NCI-H2196 (cell line): ENCODE results near the gene NKIRAS1.
"Not testable (repeated sequence)": the region's sequence is repeated elsewhere in the genome, so short reads cannot be mapped to it uniquely, and the experiment has no call there.

Experiments used
- DNase-seq: peaks from one replicate; lab custom pipeline; 2025; ENCODE audit not compliant: unreplicated experiment; lab: John Stamatoyannopoulos, UW

The NKIRAS1 gene

DNA sequence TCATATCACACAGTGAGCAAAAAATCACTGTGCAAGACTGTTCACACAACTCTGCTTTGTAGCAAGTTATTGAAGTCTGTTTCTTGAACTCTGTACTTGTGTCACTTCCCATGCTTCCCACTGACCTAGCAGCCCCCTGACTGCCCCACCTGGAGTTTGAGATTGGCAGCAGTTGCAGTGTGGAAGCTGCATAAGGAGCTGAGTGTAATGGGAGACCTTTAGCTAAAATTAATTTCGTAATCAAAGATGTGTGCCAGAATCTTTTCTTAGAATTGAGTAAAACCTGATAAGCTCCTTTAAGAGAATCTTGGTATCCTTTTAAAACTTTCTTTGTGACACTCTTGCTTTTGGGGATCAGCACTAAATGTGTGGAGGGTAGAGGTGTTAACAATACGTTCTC is 42.8 kb downstream of the NKIRAS1 start:
- no peak for DNase-seq

DNA sequence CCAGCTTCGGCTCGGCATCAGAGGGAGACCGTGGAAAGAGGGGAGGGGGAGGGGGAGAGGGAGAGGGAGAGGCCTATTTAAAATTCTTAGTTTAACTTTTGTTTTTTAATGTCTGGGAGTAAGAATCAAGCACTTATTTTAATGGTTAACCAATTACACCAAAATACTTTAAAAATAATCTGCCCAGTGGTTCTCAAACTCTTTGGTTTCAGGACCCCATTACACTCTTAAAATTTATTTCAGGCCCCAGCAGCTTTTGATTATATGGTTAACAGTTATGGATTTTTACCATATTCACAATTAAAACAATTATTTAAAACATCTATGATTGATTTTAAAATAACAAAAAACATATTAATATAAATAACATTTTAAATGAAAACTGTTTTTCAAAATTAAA is 44.5 kb downstream of the NKIRAS1 start:
- DNase-seq = no peak

DNA sequence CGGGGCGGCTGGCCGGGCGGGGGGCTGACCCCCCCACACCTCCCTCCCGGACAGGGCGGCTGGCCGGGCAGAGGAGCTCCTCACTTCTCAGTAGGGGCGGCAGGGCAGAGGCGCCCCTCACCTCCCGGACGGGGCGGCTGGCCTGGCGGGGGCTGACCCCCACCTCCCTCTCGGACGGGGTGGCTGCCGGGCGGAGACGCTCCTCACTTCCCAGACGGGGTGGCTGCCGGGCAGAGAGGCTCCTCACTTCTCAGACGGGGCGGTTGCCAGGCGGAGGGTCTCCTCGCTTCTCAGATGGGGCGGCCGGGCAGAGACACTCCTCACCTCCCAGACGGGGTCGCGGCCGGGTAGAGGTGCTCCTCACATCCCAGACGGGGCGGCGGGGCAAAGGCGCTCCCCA is 45.4 kb downstream of the NKIRAS1 start:
- not testable (repeated sequence) for DNase-seq

DNA sequence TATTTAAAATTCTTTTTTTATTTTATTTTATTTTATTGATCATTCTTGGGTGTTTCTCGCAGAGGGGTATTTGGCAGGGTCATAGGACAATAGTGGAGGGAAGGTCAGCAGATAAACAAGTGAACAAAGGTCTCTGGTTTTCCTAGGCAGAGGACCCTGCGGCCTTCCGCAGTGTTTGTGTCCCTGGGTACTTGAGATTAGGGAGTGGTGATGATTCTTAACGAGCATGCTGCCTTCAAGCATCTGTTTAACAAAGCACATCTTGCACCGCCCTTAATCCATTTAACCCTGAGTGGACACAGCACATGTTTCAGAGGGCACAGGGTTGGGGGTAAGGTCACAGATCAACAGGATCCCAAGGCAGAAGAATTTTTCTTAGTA is 46.1 kb downstream of the NKIRAS1 start:
- not testable (repeated sequence) for DNase-seq

DNA sequence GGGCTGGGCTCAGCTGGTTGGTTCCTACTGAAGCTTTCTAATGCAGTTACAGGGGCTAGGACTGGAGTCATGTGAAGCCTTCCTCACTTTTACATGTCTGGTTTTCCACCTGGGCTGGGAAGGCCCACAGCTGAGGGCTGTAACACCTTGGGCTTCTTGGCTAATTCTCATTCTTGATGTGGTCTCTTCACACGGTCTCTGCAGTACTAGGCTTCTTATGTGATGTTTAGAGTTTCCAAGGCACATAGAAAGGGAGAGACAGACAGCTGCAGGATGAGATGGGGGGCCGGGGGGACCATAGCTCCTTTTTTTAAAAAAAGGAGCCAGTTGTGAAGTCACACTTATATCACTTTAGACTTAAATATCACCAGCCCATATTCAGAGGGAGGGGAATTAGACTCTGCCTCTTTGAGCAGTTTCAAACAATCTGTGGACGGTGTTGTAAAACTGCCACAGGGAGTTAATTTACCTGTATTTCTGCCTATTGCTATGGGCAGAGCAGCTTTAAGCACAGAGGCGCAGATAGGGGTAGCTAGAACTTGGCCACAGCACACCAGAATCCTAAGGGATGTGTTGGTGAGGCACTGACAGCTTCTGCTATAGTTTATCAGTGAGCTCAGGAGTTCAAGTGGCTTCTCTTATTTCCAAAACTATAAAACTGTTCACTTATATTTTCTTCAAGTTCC is 46.7 kb downstream of the NKIRAS1 start:
- DNase-seq = no peak

DNA sequence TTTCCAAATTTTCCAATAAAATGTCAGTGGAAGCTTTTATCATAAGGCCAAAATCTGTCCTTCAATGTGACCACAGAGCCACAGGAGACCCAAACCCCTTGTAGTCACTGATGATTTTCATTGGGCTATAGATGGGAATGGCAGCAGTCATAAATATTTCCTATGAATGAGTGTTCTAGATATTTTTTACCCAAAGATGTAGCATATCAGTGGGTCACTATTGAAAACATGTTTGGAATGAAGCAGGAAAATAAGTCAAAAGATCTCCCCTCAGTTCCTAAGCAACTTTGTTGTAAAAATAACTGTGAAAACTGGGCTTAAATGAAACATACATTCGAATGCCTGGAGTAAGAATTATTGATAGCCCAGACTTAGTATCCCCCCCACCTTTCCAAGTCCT is 49.0 kb downstream of the NKIRAS1 start:
- DNase-seq = no peak

DNA sequence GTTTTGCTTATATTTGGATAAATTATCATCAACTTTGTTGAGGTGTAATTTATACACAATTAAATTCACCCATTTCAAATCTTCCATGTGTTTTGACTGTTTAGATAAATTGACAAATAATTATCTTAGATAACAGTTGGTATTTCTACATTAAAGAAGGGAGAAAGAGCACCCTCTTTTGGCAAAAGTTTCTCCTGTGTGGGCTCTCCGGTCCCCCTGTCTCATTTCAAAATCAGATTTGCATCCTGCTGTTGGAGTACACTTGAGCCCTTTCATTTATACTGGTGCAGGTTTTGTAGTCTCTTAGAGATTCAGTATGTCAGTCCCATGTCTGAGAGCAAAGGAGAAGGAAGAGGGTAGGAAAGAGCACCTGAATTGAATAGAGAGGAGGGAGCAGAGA is 49.4 kb downstream of the NKIRAS1 start:
- no peak for DNase-seq

DNA sequence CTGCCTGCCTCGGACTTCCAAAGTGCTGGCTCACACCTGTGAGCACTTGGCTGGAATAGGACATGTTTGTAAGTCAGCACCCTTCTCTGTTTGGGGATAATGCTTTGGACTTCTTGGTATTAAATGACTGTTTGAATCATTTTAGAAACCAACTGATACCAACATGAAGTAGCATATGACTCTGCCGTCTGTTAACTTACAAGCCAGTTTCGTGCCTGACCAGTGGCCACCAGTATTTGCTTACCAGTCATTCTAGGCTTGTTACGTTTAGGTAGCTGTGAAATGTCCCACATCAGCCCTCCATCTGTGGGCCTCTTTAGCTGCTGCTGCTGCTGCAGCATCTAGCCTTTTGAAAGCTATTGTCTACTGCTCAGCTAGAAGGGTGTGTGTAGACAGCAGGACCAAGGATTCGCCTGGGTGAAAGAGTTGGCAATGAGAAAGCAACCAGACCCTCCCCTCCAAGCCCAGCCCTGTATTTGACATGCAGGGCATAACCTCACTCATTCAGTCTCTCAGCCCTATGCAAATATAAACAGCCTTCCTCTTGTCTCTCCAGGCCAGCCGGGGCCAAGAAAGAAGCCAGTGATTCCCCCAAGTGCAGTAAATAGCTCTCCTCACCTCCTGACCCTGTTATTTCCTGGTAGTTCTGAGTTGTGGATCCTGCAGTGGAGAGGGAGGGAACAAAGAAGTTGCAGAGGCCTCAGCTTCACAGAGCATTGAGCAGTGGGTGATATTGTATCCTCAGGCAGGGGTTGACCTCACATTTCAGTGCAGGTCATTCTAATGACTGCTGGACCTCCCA is 51.0 kb downstream of the NKIRAS1 start:
- DNase-seq = peak; percentile 46

DNA sequence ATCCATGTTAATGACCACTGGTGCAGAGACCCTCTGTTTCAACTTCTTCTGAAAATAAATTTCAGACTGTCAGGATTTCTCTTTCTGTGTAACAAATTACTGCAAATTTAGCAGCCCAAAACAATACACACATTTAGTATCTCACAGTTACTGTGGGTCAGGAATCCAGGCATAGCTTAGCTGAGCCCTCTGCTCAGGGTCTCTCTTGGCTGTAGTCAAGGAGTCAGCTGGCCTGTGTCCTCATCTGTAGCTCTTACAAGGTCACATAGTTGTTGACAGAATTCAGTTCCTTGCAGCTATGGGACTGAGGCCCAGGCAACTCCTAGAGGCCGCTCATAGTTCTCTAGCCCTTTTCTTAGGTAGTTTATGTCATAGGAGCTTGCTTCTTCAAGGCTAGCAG is 51.9 kb downstream of the NKIRAS1 start:
- DNase-seq = no peak

DNA sequence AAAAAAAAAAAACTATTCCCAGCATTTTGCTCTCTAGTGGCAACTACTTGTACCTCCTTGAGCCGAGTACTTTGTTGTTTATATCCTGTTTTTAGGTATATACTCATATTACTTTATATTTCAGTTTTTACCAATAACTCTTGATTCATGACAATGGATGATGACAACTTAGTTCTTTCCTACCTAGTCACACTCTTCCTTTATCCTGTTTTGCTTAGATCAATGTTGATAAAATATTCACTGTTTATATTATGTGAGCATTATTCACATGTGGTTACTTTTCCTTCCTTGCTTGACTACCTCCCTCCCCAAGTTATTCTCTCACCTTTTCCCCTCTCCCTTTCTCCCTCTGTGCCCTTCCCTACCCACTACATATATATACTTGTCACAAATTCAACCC is 53.7 kb downstream of the NKIRAS1 start:
- no peak for DNase-seq

DNA sequence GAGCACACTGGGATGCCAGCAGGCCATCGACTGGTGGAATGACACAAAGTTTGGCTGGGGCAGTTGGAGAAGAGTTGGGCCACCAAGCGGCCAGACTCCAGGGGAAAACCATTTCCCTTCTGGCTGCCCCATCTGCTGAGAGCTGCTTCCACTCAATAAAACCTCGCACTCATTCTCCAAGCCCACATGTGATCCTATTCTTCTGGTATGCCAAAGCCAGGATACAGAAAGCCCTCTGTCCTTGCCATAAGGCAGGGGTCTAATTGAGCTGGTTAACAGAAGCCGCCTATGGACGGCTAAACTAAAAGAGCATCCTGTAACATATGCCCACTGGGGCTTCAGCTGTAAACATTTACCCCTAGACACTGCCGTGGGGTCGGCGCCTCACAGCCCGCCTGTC is 55.1 kb downstream of the NKIRAS1 start:
- no peak for DNase-seq

DNA sequence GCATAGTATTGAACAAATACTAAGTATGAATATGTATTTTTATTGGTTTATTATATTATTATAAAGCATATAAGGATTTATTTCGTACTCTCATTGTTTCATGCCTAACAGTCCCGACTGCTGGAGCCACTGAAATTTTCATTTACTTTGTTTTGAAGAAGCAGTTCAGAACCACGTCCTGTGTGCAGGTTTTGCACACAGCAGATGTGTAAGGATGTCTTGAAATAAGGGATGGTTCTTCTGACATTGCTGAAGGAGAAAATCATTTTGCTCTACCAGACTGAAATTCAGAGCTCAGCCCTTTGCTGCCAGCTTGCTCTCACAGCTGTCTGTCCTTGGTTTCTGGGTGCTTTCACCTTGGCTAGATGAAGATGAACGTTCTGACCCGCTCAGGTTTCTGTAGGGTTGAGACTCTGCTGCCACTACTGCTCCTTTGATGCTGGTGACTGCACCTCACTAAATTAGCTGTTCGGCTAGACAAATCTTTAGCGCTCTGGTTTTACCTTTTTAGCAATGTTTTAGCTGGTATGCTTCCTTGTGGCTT is 56.9 kb downstream of the NKIRAS1 start:
- no peak for DNase-seq

DNA sequence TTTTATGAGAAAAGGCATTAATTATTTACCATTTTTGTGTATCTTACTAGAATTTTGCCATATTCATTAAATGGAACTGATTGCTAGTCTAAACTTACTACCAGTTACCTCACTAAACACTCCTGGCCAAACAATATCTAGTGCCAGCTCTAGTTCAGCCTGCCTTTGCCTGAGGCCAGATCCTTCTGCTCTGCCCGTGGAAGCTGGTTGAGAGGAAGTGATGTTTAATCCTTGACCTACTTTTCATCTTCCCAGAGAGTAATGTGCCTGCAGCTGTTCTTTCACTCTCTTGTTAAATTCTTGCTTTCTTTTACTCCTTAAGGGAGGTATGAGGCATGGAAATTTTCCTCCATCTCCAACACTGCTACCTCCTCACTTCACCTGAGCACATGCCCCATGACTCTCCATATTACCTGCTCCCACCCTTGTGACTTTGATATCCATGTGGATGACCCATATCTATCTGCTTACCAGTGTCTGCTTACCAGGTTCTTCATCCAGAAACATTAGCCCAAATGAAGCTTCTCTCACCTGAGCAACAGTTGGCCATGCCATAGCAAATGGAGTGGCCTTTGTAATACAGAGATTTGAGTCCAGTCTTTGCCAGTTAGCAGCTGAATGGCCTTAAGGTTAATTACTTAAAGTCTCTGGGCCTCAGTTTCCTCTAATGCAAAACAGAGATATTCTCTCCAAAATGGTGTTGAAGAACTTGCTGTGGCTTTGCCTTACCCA is 57.6 kb downstream of the NKIRAS1 start:
- DNase-seq = peak; percentile 18

DNA sequence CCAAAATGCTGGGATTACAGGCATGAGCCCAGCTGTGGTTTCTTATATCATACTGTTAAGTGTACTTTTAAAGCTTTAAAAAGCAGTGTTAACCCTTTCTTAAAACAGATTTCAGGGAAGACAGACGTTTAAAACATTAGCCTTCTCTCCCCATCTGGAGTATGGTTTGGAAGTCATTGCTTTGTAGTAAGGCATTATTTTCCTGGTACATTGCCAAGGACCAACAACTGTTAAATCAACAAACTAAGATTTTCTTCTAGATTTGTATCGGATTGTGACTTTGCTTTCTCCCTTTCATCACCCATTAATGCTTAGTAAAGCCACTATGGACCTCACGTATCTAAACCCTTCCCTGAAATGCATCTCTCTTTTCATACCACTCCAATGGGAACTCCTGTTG is 60.5 kb downstream of the NKIRAS1 start:
- DNase-seq = no peak

DNA sequence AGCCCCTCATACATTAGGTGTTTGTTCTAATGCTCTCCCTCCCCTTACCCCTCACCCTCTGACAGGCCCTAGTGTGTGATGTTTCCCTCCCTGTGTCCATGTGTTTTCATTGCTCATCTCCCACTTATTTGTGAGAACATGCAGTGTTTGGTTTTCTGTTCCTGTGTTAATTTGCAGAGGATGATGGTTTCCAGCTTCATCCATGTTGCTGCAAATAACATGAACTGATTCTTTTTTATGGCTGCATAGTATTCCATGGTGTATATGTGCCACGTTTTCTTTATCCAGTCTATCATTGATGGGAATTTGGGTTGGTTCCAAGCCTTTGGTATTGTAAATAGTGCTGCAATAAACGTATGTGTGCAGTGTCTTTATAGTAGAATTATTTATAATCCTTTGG is 67.3 kb downstream of the NKIRAS1 start:
- not testable (repeated sequence) for DNase-seq

DNA sequence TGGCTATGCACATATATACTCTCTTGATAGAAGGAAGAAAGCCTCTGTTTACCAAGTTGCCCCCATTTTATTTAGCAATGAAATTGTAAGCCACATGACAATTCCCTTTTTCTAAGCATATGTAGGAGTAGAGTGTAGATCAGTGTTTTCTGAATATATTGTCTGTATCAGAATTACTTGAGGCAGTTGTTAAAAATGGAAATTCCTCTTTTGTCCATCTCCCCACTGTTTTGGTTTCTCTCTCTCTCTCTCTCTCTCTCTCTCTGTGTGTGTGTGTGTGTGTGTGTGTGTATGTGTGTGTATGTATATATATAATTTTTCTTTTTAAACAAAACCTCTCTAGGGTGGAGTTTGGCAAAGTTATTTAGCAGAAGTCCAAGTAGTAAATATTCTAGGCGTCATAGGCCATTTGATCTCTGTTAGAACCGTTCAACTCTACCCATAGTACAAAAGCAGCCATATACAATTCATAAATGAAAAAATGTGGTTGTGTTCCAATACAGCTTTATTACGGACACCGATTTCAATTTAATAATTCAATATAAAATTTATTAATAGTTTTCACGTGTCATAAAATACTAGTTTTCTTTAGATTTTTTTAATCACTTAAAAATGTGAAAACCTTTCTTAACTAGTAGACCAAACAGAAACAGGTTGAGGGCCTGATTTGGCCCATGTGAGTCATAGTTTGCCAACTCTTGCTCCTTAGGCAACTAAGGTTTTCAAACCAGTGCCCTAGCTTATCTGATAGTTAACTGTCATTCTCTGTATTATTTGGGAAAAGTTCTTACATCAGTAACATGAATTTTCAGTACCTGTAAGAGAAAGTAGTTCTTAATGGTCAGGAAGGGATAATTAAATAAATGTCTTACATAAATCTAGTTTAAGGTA is 71.2 kb downstream of the NKIRAS1 start:
- no peak for DNase-seq

DNA sequence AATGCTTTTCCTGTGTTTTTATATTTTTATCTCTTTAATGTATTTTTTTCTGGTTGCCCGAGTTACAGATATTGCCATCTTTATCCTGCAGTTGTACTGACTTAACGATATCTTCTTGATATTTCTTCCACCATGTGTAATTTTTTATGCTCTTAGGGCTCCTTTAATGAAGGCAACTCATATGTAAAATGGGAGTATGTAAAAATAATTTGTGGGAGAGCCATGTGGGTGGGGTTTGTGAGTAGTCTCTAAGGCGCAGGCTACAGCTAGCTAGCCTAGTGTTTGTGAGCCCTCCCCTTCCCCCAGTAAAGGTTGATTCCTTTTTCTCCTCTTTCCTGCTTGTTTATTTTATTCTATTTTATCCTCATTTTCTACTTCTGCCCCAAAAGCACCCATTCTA is 72.9 kb downstream of the NKIRAS1 start:
- DNase-seq = no peak
